ENCODE measurements around the gene MFSD12.

DNA sequence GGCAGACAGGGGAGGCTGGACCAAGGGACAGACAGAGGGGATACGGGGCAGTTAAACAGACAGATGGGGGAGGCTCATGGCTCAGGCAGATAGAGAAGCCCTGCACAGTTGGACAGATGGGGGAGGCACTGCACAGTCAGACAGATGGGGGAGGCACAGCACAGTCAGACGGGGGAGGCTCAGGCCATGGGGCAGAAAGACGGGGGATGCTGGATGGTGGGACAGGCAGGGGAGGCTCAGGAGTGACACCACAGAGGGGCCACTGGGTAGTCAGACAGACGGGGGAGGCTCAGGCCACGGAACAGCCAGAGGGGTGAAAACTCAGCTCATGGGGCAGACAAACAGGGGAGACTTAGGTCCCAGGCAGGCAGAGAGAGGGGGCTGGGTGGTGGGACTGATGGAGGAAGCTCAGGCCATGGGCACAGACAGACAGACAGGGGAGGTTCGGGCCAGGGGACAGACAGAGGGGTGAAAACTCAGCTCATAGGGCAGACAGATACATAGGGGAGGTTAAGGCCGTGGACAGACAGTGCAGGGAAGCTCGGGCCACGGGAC lies 886 bp downstream of the MFSD12 start:
- TF ChIP-seq, protein P1, sequence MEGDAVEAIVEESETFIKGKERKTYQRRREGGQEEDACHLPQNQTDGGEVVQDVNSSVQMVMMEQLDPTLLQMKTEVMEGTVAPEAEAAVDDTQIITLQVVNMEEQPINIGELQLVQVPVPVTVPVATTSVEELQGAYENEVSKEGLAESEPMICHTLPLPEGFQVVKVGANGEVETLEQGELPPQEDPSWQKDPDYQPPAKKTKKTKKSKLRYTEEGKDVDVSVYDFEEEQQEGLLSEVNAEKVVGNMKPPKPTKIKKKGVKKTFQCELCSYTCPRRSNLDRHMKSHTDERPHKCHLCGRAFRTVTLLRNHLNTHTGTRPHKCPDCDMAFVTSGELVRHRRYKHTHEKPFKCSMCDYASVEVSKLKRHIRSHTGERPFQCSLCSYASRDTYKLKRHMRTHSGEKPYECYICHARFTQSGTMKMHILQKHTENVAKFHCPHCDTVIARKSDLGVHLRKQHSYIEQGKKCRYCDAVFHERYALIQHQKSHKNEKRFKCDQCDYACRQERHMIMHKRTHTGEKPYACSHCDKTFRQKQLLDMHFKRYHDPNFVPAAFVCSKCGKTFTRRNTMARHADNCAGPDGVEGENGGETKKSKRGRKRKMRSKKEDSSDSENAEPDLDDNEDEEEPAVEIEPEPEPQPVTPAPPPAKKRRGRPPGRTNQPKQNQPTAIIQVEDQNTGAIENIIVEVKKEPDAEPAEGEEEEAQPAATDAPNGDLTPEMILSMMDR (IDR thresholded peaks at IDR 0.05; ENCODE audit: insufficient read depth, low read depth, low read length), result no peak
- no peak for TF ChIP-seq EZH2 (IDR thresholded peaks at IDR 0.05; ENCODE audit: insufficient read depth, low read length)

Data from astrocyte (in vitro differentiated cells and primary cell).